WTC11 (cell line): ENCODE results near the gene NGF.

Experiments used
- FOXK1 ChIP-seq: sonication (generic); formaldehyde crosslinking; IDR thresholded peaks from 2 replicates; pipeline ENCODE4 v1.8.0; 2022; ENCODE audit warnings: mild to moderate bottlenecking, moderate library complexity, missing genetic modification reagents
- NFE2L1 ChIP-seq: sonication (generic); formaldehyde crosslinking; IDR thresholded peaks from 2 replicates; pipeline ENCODE4 v1.8.1; 2023; ENCODE audit warnings: missing genetic modification reagents
- TEAD1 ChIP-seq: sonication (generic); formaldehyde crosslinking; IDR thresholded peaks from 2 replicates; pipeline ENCODE4 v1.8.0; 2022; ENCODE audit warnings: mild to moderate bottlenecking, missing genetic modification reagents
- TF ChIP-seq, protein P1 (sequence below): fragments of 200-600 bp; IDR thresholded peaks from 2 replicates; pipeline ENCODE4 v1.8.0; 2022; ENCODE audit warnings: antibody characterized with exemption
- TF ChIP-seq, protein P2 (sequence below): sonication (generic); formaldehyde crosslinking; IDR thresholded peaks from 2 replicates; pipeline ENCODE4 v1.8.0; 2022; ENCODE audit warnings: mild to moderate bottlenecking, missing genetic modification reagents

DNA sequence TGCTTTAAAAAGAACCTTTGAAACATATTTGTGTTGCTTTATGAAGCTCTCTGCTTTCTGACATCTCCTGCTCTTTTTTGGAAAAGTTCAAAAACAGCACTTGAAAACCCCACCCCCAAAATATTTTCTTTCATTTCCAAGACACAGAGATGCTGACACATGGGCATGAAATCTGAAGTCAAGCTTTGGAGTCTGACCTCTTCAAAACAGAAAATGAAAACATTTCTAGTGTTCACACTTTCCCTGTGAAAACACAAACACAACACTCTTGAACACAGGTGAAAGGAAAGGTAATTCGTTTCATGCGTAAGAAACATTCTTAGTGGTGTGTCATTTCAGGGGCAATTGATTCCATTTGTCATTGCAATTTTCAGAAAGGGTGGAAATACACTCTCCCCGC is 10.8 kb downstream of the NGF start:
- TF ChIP-seq, protein P1, sequence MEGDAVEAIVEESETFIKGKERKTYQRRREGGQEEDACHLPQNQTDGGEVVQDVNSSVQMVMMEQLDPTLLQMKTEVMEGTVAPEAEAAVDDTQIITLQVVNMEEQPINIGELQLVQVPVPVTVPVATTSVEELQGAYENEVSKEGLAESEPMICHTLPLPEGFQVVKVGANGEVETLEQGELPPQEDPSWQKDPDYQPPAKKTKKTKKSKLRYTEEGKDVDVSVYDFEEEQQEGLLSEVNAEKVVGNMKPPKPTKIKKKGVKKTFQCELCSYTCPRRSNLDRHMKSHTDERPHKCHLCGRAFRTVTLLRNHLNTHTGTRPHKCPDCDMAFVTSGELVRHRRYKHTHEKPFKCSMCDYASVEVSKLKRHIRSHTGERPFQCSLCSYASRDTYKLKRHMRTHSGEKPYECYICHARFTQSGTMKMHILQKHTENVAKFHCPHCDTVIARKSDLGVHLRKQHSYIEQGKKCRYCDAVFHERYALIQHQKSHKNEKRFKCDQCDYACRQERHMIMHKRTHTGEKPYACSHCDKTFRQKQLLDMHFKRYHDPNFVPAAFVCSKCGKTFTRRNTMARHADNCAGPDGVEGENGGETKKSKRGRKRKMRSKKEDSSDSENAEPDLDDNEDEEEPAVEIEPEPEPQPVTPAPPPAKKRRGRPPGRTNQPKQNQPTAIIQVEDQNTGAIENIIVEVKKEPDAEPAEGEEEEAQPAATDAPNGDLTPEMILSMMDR = no peak
- TF ChIP-seq NFE2L1 (CRISPR knock-in tag) (no peak), FOXK1 (CRISPR knock-in tag) (no peak), TEAD1 (CRISPR knock-in tag) (no peak)
- TF ChIP-seq, protein P2, sequence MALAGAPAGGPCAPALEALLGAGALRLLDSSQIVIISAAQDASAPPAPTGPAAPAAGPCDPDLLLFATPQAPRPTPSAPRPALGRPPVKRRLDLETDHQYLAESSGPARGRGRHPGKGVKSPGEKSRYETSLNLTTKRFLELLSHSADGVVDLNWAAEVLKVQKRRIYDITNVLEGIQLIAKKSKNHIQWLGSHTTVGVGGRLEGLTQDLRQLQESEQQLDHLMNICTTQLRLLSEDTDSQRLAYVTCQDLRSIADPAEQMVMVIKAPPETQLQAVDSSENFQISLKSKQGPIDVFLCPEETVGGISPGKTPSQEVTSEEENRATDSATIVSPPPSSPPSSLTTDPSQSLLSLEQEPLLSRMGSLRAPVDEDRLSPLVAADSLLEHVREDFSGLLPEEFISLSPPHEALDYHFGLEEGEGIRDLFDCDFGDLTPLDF (CRISPR knock-in tag) = no peak
